Astrocyte of the spinal cord (primary cell): ENCODE data around the gene PCDHGB6.
A peak's percentile ranks its signal among the peaks of the same experiment; 100 is the strongest.
"Not testable (repeated sequence)": the region's sequence is repeated elsewhere in the genome, so short reads cannot be mapped to it uniquely, and the experiment has no call there.

Source experiments
- DNase-seq: peaks from one replicate; pipeline ENCODE4 v3.0.0; 2011; ENCODE audit warnings: low read depth, low spot score
- H3K4me3 ChIP-seq: 2 replicates; pipeline ENCODE4 v1.5.1; 2011; ENCODE audit warnings: low read depth, mild to moderate bottlenecking, low read length, moderate library complexity
- in situ Hi-C: cut with HindIII; loops from 2 replicates; pipeline ENCODE4 v1.10.0; 2017; ENCODE audit warnings: low sequenced_read_pairs
- TF ChIP-seq, protein P1 (sequence below): IDR thresholded peaks from 2 replicates; pipeline ENCODE4 v1.5.1; 2012; ENCODE audit warnings: low read depth, mild to moderate bottlenecking, low read length, inconsistent platforms

Gene PCDHGB6

DNA sequence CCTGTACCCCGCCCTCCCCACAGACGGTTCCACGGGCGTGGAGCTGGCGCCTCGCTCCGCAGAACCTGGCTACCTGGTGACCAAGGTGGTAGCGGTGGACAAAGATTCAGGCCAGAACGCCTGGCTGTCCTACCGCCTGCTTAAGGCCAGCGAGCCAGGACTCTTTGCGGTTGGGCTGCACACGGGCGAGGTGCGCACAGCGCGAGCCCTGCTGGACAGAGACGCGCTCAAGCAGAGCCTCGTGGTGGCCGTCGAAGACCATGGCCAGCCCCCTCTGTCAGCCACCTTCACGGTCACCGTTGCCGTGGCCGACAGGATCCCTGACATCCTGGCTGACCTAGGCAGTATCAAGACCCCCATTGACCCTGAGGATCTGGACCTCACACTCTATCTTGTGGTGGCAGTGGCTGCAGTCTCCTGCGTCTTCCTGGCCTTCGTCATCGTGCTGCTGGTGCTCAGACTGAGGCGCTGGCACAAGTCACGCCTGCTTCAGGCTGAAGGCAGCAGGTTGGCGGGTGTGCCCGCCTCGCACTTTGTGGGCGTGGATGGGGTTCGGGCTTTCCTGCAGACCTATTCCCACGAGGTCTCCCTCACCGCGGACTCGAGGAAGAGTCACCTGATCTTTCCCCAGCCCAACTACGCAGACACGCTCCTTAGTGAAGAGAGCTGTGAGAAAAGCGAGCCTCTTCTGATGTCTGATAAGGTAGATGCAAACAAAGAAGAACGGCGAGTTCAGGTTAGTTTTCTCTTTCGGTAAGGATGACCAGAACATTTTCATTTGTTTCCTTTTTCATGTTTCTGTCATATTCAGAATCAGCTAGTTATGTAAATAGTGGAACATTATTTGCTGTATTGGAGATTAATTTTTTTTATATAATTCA, 41.6 kb upstream of the PCDHGB6 start:
- TF ChIP-seq, protein P1, sequence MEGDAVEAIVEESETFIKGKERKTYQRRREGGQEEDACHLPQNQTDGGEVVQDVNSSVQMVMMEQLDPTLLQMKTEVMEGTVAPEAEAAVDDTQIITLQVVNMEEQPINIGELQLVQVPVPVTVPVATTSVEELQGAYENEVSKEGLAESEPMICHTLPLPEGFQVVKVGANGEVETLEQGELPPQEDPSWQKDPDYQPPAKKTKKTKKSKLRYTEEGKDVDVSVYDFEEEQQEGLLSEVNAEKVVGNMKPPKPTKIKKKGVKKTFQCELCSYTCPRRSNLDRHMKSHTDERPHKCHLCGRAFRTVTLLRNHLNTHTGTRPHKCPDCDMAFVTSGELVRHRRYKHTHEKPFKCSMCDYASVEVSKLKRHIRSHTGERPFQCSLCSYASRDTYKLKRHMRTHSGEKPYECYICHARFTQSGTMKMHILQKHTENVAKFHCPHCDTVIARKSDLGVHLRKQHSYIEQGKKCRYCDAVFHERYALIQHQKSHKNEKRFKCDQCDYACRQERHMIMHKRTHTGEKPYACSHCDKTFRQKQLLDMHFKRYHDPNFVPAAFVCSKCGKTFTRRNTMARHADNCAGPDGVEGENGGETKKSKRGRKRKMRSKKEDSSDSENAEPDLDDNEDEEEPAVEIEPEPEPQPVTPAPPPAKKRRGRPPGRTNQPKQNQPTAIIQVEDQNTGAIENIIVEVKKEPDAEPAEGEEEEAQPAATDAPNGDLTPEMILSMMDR, result no peak
- no peak for DNase-seq
- H3K4me3 ChIP-seq, result no peak overlapping the region
- in situ Hi-C loops, result no loop called here

DNA sequence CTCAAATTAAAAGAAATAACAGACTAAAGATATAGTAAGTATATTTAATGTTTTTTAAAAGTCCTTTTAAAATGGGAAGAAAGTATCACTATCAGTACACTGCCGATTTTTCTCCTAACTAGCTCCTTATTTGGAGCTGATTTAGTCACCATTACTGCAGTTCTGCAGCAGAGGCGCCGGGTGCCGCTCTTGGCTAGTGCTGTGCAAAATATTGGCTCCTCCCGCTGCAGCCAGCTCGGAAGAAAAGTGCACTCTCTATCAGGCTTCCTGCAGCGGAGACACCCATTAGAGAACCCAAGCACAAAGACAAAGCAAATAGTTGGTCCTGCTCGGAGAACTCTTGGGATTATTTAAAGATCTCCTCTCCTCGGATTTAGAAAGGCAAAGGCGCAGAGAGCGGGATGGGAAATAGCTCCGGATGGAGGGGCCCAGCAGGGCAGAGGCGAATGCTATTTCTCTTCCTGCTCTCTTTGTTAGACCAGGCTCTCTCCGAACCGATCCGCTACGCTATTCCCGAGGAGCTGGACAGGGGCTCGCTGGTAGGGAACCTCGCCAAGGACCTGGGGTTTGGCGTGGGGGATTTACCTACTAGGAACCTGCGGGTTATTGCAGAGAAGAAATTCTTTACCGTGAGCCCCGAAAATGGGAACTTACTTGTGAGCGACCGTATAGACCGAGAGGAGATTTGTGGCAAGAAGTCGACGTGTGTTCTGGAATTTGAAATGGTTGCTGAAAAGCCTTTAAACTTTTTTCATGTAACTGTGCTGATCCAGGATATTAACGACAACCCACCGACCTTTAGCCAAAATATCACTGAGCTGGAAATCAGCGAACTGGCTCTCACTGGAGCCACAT, 37.6 kb upstream of the PCDHGB6 start, which contains the start of gene PCDHGB3:
Gene PCDHGB3, plus strand, starts transcription at position 249 of the 855 bp plus-strand sequence. Its CDS starts 153 bp downstream, at position 402.
- H3K4me3 ChIP-seq, result peak within 1 kb of the TSS; percentile 38
- TF ChIP-seq, protein P1, result peak; percentile 57
- peak; percentile 68 for DNase-seq
- in situ Hi-C loops, result no loop called here

DNA sequence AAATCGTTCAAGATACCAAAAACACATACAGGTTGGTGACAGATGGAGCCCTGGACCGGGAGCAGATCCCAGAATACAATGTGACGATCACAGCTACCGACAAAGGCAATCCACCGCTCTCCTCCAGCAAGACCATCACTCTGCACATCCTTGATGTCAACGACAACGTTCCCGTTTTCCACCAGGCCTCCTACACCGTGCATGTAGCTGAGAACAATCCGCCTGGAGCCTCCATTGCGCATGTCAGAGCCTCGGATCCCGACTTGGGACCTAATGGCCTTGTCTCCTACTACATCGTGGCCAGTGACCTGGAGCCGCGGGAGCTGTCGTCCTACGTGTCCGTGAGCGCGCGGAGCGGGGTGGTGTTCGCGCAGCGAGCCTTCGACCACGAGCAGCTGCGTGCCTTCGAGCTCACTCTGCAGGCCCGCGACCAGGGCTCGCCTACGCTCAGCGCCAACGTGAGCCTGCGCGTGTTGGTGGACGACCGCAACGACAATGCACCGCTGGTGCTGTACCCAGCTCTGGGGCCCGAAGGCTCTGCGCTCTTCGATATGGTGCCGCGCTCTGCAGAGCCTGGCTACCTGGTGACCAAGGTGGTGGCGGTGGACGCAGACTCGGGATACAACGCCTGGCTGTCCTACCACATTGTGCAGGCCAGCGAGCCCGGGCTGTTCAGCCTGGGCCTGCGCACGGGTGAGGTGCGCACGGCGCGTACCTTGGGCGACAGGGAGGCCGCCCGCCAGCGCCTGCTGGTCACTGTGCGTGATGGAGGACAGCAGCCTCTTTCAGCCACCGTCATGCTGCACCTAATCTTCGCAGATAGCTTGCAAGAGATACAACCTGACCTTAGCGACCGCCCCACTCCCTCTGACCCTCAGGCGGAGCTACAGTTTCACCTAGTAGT, 36.0 kb upstream of the PCDHGB6 start:
- H3K4me3 ChIP-seq, result no peak overlapping the region
- in situ Hi-C loops, result no loop called here
- TF ChIP-seq, protein P1, result no peak
- DNase-seq, result no peak

DNA sequence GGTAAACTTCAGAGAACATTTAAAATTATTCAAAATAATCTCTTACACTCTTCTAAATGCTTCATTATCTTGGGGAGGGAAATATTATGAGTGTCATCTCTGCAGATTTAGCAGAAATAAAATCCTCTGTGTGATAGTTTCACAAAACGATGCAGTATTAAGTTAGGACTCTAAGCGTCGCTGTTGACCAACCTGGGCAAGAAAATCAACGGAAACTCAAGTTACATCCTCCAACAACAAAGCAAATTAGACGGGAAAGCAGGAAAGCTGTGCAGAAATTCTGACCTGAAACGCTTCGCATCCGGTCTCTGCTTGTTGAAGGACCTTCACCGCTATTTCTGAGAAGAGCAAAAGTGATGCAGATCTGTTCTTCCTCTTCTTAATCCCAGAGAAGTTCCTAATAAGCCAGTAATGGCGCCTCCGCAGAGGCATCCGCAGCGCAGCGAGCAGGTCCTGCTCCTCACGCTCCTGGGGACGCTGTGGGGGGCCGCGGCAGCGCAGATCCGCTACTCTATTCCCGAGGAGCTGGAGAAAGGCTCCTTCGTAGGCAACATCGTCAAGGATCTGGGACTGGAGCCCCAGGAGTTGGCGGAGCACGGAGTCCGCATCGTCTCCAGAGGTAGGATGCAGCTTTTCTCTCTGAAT, 34.0 kb upstream of the PCDHGB6 start, which contains the start of gene PCDHGA6:
Gene PCDHGA6, plus strand, starts transcription at position 219 of the 645 bp plus-strand sequence. Its CDS starts 193 bp downstream, at position 412.
- TF ChIP-seq, protein P1, result peak; percentile 58
- H3K4me3 ChIP-seq, result peak within 1 kb of the TSS; percentile 38
- in situ Hi-C loops, result no loop called here
- DNase-seq, result peak; percentile 48

DNA sequence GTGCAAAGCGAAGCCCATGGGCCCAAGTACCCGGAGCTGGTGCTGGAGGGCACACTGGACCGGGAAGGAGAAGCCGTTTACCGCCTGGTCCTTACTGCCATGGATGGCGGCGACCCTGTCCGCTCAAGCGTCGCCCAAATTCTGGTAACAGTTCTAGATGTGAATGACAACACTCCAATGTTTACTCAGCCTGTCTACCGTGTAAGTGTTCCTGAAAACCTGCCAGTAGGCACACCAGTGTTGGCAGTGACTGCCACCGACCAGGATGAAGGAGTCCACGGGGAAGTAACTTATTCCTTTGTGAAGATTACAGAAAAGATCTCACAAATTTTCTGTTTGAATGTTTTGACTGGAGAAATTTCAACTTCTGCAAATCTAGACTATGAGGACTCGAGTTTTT, 33.2 kb upstream of the PCDHGB6 start:
- in situ Hi-C loops, result no loop called here
- TF ChIP-seq, protein P1, result no peak

DNA sequence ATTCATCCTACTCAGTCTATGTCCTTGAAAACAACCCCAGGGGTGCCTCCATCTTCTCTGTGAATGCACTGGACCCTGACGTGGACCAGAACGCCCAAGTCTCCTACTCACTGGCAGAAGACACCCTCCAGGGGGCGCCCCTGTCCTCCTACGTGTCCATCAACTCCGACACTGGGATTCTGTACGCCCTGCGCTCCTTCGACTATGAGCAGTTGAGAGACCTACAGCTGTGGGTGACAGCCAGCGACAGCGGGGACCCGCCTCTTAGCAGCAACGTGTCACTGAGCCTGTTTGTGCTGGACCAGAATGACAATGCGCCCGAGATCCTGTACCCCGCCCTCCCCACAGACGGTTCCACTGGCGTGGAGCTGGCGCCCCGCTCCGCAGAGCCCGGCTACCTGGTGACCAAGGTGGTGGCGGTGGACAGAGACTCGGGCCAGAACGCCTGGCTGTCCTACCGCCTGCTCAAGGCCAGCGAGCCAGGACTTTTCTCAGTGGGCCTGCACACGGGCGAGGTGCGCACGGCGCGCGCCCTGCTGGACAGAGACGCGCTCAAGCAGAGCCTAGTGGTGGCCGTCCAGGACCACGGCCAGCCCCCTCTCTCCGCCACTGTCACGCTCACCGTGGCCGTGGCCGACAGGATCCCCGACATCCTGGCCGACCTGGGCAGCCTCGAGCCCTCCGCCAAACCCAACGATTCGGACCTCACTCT, 32.2 kb upstream of the PCDHGB6 start:
- in situ Hi-C loops, H3K4me3 ChIP-seq, DNase-seq: not testable (repeated sequence)

More for the DNA sequence above, 33.2 kb upstream of the PCDHGB6 start:
- H3K4me3 ChIP-seq, result no peak overlapping the region
- DNase-seq, result no peak
